Parathyroid adenoma (tissue), 2 donors: ENCODE data around the gene LCP2.

Experiments
- H2AFZ ChIP-seq: fragments of 300-600 bp; sonication (generic); one replicate; pipeline ENCODE4 v1.7.0; 2017; ENCODE audit warnings: antibody characterized with exemption, mild to moderate bottlenecking
- H3K27ac ChIP-seq: fragments of 300-600 bp; sonication (generic); one replicate; pipeline ENCODE4 v1.7.0; 2017
- H3K27me3 ChIP-seq: fragments of 300-600 bp; sonication (generic); one replicate; pipeline ENCODE4 v1.7.0; 2017; ENCODE audit warnings: low read length; ENCODE audit not compliant: control insufficient read depth, insufficient read depth
- H3K36me3 ChIP-seq: fragments of 300-600 bp; sonication (generic); one replicate; pipeline ENCODE4 v1.7.0; 2017; ENCODE audit warnings: low read length; ENCODE audit not compliant: control insufficient read depth, insufficient read depth
- H3K4me1 ChIP-seq: fragments of 300-600 bp; sonication (generic); one replicate; pipeline ENCODE4 v1.7.0; 2017; ENCODE audit warnings: control low read depth
- H3K4me2 ChIP-seq: fragments of 300-600 bp; sonication (generic); one replicate; pipeline ENCODE4 v1.7.0; 2017; ENCODE audit warnings: low read length
- H3K4me3 ChIP-seq: fragments of 300-600 bp; sonication (generic); one replicate; pipeline ENCODE4 v1.7.0; 2017; ENCODE audit warnings: low read depth, low read length
- H3K79me2 ChIP-seq: fragments of 300-600 bp; sonication (generic); one replicate; pipeline ENCODE4 v1.7.0; 2017; ENCODE audit warnings: control low read depth
- H3K9ac ChIP-seq: fragments of 300-600 bp; sonication (generic); one replicate; pipeline ENCODE4 v1.7.0; 2017; ENCODE audit warnings: mild to moderate bottlenecking
- H3K9me3 ChIP-seq: fragments of 300-600 bp; sonication (generic); one replicate; pipeline ENCODE4 v1.7.0; 2017; ENCODE audit warnings: low read length; ENCODE audit not compliant: control insufficient read depth
- CTCF ChIP-seq: fragments of 300-600 bp; sonication (generic); IDR thresholded peaks from one replicate; pipeline ENCODE4 v1.7.0; 2017; ENCODE audit warnings: antibody characterized with exemption, mild to moderate bottlenecking
- donor health status: primary hyperparathyroidism.

LCP2 gene

GRCh38 chr5:170296935-170297588, 515 bp downstream of the LCP2 start:
- H3K4me1 ChIP-seq: no peaks in the 10 kb centered on the region
- H2AFZ ChIP-seq: no peak overlapping the region
- no peak overlapping the region for H3K9ac ChIP-seq
- peak overlapping the region; percentile 57 for H3K27ac ChIP-seq
- no peaks in the 10 kb centered on the region for H3K27me3 ChIP-seq
- H3K4me2 ChIP-seq: peak overlapping the region; percentile 9
- peak overlapping the region; percentile 35 for H3K4me3 ChIP-seq
- no peak for TF ChIP-seq CTCF
- H3K9me3 ChIP-seq: no peaks in the 10 kb centered on the region
- no peaks in the 10 kb centered on the region for H3K36me3 ChIP-seq
- H3K79me2 ChIP-seq: no peaks in the 10 kb centered on the region

- no peak overlapping the region for H2AFZ ChIP-seq
These were observed 1.3 kb downstream of the LCP2 start for GRCh38 chr5:170296036-170296934.

GRCh38 chr5:170294556-170294955, 3.0 kb downstream of the LCP2 start:
- H3K9me3 ChIP-seq: no peaks in the 10 kb centered on the region
- no peak overlapping the region for H2AFZ ChIP-seq
- TF ChIP-seq CTCF: no peak
- H3K4me1 ChIP-seq: no peaks in the 10 kb centered on the region
- no peaks in the 10 kb centered on the region for H3K79me2 ChIP-seq
- no peaks in the 10 kb centered on the region for H3K27me3 ChIP-seq
- no peak overlapping the region for H3K4me2 ChIP-seq
- no peaks in the 10 kb centered on the region for H3K36me3 ChIP-seq
- no peak overlapping the region for H3K4me3 ChIP-seq
- no peak overlapping the region for H3K27ac ChIP-seq
- no peak overlapping the region for H3K9ac ChIP-seq

More at GRCh38 chr5:170296036-170296934, 1.3 kb downstream of the LCP2 start:
- Histone ChIP-seq H3K4me2 (peak overlapping the region; percentile 9), H3K9ac (no peak overlapping the region), H3K4me3 (peak overlapping the region; percentile 35), H3K4me1 (no peaks in the 10 kb centered on the region), H3K9me3 (no peaks in the 10 kb centered on the region), H3K27ac (no peak overlapping the region), H3K79me2 (no peaks in the 10 kb centered on the region), H3K36me3 (no peaks in the 10 kb centered on the region), H3K27me3 (no peaks in the 10 kb centered on the region)
- TF ChIP-seq CTCF: no peak

- no peak for TF ChIP-seq CTCF
- Histone ChIP-seq H3K27ac (no peak overlapping the region), H3K9ac (no peak overlapping the region), H3K4me1 (no peaks in the 10 kb centered on the region), H2AFZ (no peak overlapping the region), H3K4me2 (no peak overlapping the region), H3K4me3 (no peak overlapping the region), H3K27me3 (no peaks in the 10 kb centered on the region), H3K36me3 (no peaks in the 10 kb centered on the region), H3K9me3 (no peaks in the 10 kb centered on the region), H3K79me2 (no peaks in the 10 kb centered on the region)
These were observed 3.5 kb downstream of the LCP2 start for GRCh38 chr5:170294057-170294456.
